Panc1 (cell line): ENCODE data around the gene TLK1. TPM values are rescaled to one million over a fixed set of nuclear protein-coding genes. Genes with fewer than 3 reads are reported as not detected.

ENCODE experiments used
- ATAC-seq: fragments of 200-7000 bp; cut with Tn5 transposase; 2 replicates; pipeline ENCODE4 v1.9.1; 2020; ENCODE audit warnings: mild to moderate bottlenecking, moderate library complexity
- BruUV-seq: library from RNA; stranded (reverse); fragments of 400-500 nt; replicated peaks from 2 replicates; lab custom pipeline; 2021; lab: Mats Ljungman, UMichigan
- CTCF ChIA-PET: fragments of 300-600 bp; sonication (Branson Sonifier 250); formaldehyde crosslinking; loops from one replicate; lab custom pipeline; 2022; ENCODE audit warnings: antibody characterized with exemption; lab: Charles Lee
- POLR2A ChIA-PET: fragments of 300-600 bp; sonication (Branson Sonifier 250); formaldehyde crosslinking; loops from one replicate; lab custom pipeline; 2022; ENCODE audit warnings: antibody characterized with exemption; lab: Charles Lee
- DNase-seq: peaks from one replicate; pipeline ENCODE4 v3.0.0-alpha.2; 2010; ENCODE audit warnings: low read depth, low spot score
- H3K27ac ChIP-seq: 2 replicates; pipeline ENCODE4 v1.5.1; 2011; ENCODE audit warnings: mild to moderate bottlenecking, low read length, inconsistent platforms
- H3K27me3 ChIP-seq: fragments of 200-500 bp; sonication (Bioruptor generic); 2 replicates; pipeline ENCODE4 v1.6.0; 2014; ENCODE audit warnings: low read length, inconsistent platforms; ENCODE audit not compliant: control insufficient read depth, insufficient read depth
- H3K36me3 ChIP-seq: fragments of 200-500 bp; sonication (Bioruptor generic); 2 replicates; pipeline ENCODE4 v1.5.1; 2014; ENCODE audit warnings: inconsistent platforms, mild to moderate bottlenecking, low read length, moderate library complexity; ENCODE audit not compliant: control insufficient read depth, insufficient read depth
- H3K4me1 ChIP-seq: 2 replicates; pipeline ENCODE4 v1.5.1; 2011; ENCODE audit warnings: inconsistent platforms, mild to moderate bottlenecking, low read length, moderate library complexity; ENCODE audit not compliant: control insufficient read depth, insufficient read depth
- H3K4me3 ChIP-seq, 2 experiments: 2 replicates each; pipeline ENCODE4 v1.5.1; 2011 to 2012; ENCODE audit warnings: low read depth in 2 of 2, low read length in 2 of 2, mild to moderate bottlenecking in 2 of 2, inconsistent platforms in 1 of 2, moderate library complexity in 1 of 2
- H3K9me3 ChIP-seq: fragments of 200-500 bp; sonication (Bioruptor generic); 2 replicates; pipeline ENCODE4 v1.5.1; 2014; ENCODE audit warnings: low read depth, mild to moderate bottlenecking, inconsistent platforms, low read length, moderate library complexity; ENCODE audit not compliant: control insufficient read depth, insufficient read depth
- POLR2AphosphoS5 ChIP-seq: IDR thresholded peaks from 2 replicates; pipeline ENCODE4 v1.6.1; 2012; ENCODE audit warnings: mild to moderate bottlenecking, low read depth, low read length, moderate library complexity
- SIN3A ChIP-seq: IDR thresholded peaks from 2 replicates; pipeline ENCODE4 v1.6.1; 2012; ENCODE audit warnings: low read depth, mild to moderate bottlenecking, low read length, moderate library complexity, borderline replicate concordance; ENCODE audit not compliant: insufficient read depth
- TCF7L2 ChIP-seq: IDR thresholded peaks from 2 replicates; pipeline ENCODE4 v1.6.1; 2011; ENCODE audit warnings: mild to moderate bottlenecking, low read depth, low read length, inconsistent platforms
- in situ Hi-C: cut with HindIII; loops from 2 replicates; pipeline ENCODE4 v1.10.0; 2016; ENCODE audit warnings: low sequenced_read_pairs, low pct_unique_long_range_greater_than_20kb
- intact Hi-C: fragments of 100-400 bp; cut with micrococcal nuclease; formaldehyde crosslinking; loops from one replicate; pipeline ENCODE4 v1.10.0; 2022; ENCODE audit not compliant: unreplicated experiment
- total RNA-seq: library from RNA; stranded (reverse); gene quantifications from one replicate; pipeline ENCODE4 v1.2.1, GENCODE V29; 2021; ENCODE audit not compliant: unreplicated experiment
- TF ChIP-seq, protein P1 (sequence below), 2 experiments: IDR thresholded peaks; 2 replicates each; pipeline ENCODE4 v1.6.1; 2011 to 2012; ENCODE audit warnings: low read depth in 2 of 2, control low read depth in 1 of 2, low read length in 1 of 2, mild to moderate bottlenecking in 1 of 2, moderate library complexity in 1 of 2; ENCODE audit not compliant: insufficient read depth in 1 of 2
- TF ChIP-seq, protein P2 (sequence below): fragments of 450-650 bp; IDR thresholded peaks from 2 replicates; pipeline ENCODE4 v1.5.1; 2017; ENCODE audit warnings: mild to moderate bottlenecking

Gene TLK1
- total RNA-seq, 1 experiment from 2014 or later = 92.9 TPM

DNA sequence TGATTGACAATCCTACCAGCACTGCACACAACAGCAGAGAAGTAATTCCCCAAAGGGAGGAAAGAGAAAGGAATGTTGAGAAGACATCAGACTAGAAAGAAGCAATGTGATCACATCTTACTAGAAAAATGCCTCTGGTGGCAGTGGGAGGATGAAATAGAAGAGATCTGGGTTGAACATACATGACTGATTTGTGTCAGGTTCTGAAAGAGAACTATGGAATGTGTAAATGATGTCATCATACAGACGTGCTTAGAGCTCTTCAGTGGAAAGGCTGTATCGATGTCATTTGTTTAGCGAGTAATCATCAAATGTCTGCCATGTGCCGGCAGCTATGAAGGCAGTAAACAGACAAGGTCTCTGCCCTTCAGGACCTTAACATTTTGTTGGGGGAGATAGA, 206.8 kb downstream of the TLK1 start:
- Histone ChIP-seq H3K4me3 (no peak overlapping the region), H3K27ac (no peak overlapping the region), H3K36me3 (peaks cover 47% of the 10 kb centered on the region), H3K4me1 (0 out of 2 replicates have a peak, but pooled peaks cover 2% of the 10 kb centered on the region), H3K27me3 (no peaks in the 10 kb centered on the region), H3K9me3 (no peaks in the 10 kb centered on the region)
- ATAC-seq (no peak), DNase-seq (no peak)
- in situ Hi-C loops = no loop called here
- no peak for TF ChIP-seq TCF7L2
- TF ChIP-seq, protein P1, sequence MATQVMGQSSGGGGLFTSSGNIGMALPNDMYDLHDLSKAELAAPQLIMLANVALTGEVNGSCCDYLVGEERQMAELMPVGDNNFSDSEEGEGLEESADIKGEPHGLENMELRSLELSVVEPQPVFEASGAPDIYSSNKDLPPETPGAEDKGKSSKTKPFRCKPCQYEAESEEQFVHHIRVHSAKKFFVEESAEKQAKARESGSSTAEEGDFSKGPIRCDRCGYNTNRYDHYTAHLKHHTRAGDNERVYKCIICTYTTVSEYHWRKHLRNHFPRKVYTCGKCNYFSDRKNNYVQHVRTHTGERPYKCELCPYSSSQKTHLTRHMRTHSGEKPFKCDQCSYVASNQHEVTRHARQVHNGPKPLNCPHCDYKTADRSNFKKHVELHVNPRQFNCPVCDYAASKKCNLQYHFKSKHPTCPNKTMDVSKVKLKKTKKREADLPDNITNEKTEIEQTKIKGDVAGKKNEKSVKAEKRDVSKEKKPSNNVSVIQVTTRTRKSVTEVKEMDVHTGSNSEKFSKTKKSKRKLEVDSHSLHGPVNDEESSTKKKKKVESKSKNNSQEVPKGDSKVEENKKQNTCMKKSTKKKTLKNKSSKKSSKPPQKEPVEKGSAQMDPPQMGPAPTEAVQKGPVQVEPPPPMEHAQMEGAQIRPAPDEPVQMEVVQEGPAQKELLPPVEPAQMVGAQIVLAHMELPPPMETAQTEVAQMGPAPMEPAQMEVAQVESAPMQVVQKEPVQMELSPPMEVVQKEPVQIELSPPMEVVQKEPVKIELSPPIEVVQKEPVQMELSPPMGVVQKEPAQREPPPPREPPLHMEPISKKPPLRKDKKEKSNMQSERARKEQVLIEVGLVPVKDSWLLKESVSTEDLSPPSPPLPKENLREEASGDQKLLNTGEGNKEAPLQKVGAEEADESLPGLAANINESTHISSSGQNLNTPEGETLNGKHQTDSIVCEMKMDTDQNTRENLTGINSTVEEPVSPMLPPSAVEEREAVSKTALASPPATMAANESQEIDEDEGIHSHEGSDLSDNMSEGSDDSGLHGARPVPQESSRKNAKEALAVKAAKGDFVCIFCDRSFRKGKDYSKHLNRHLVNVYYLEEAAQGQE (IDR thresholded peaks at IDR 0.05; ENCODE audit: insufficient read depth in 1 of 2, low read depth in 2 of 2, low read length in 1 of 2) = no peak
- TF ChIP-seq SIN3A = no peak
- TF ChIP-seq, protein P2, sequence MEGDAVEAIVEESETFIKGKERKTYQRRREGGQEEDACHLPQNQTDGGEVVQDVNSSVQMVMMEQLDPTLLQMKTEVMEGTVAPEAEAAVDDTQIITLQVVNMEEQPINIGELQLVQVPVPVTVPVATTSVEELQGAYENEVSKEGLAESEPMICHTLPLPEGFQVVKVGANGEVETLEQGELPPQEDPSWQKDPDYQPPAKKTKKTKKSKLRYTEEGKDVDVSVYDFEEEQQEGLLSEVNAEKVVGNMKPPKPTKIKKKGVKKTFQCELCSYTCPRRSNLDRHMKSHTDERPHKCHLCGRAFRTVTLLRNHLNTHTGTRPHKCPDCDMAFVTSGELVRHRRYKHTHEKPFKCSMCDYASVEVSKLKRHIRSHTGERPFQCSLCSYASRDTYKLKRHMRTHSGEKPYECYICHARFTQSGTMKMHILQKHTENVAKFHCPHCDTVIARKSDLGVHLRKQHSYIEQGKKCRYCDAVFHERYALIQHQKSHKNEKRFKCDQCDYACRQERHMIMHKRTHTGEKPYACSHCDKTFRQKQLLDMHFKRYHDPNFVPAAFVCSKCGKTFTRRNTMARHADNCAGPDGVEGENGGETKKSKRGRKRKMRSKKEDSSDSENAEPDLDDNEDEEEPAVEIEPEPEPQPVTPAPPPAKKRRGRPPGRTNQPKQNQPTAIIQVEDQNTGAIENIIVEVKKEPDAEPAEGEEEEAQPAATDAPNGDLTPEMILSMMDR = no peak
- TF ChIP-seq POLR2AphosphoS5 = no peak
- ChIA-PET POLR2A (no interaction called here), CTCF (no interaction called here)
- intact Hi-C loops = no loop called here
- BruUV-seq = no TSS peak

DNA sequence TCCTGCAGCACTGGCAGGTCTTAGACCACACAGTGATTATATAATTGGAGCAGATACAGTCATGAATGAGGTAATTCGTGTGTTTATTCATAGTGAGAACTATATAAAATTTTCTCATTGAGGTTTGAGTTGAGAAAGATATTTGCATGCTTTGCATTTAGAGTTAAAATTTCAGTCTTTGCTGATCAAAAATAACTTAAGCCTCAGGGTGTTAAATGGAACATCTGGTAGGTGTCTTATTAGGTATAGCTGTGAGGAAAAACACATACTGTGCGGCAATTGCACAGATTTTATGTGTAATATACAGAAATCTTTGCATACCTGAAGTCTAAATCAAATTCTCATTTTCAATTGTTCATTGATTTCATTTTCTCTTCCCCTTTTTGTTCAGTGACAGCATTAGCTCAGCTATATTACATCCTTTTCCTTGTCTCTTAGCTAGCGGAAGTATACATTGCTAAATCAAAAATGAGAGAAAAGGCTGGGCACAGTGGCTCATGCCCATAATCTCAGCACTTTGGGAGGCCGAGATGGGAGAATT, 210.4 kb downstream of the TLK1 start:
- no peak for ATAC-seq
- CTCF ChIA-PET = no interaction called here
- Histone ChIP-seq H3K27ac (no peak overlapping the region), H3K4me1 (peaks cover 2% of the 10 kb centered on the region; the same call in 1 of the 2 replicates), H3K36me3 (peaks cover 44% of the 10 kb centered on the region), H3K9me3 (no peaks in the 10 kb centered on the region), H3K4me3 (no peak overlapping the region), H3K27me3 (no peaks in the 10 kb centered on the region)
- no peak for TF ChIP-seq POLR2AphosphoS5
- TF ChIP-seq, protein P2 = no peak
- TF ChIP-seq TCF7L2 = no peak
- TF ChIP-seq SIN3A = no peak
- TF ChIP-seq, protein P1 (IDR thresholded peaks at IDR 0.05; ENCODE audit: insufficient read depth in 1 of 2, low read depth in 2 of 2, low read length in 1 of 2) = no peak
- no peak for DNase-seq
- in situ Hi-C loops = no loop called here
- intact Hi-C loops = no loop called here
- no TSS peak for BruUV-seq
- POLR2A ChIA-PET = interaction anchor here (0.7 kb wide), 1 partner anchor 22 kb away, joined by 3 read pairs; no protein-coding TSS in a partner anchor
